ENCODE data around the gene PHACTR1. TPM values are rescaled to one million over a fixed set of nuclear protein-coding genes. Genes with fewer than 3 reads are reported as not detected.

Gene PHACTR1
- total and polyA plus RNA-seq, 9 of the 15 experiments (the other 6 are each of a cell fraction or from before 2014, with no cell fraction given), result 11.5 to 32.6 (median 22.0) TPM

- H3K4me2 ChIP-seq (ENCODE audit: insufficient read depth, low read length), result no peak overlapping the region
- H3K9ac ChIP-seq (ENCODE audit: insufficient read depth in 1 of 2, low read depth in 2 of 2, low read length in 2 of 2), result no peak overlapping the region
Observed at GRCh38 chr6:13262302-13263230, 546.0 kb downstream of the PHACTR1 start.

GRCh38 chr6:13263669-13264068 lies 547.1 kb downstream of the PHACTR1 start:
- Histone ChIP-seq H3K4me1 (replicated peaks in 1 of 2; ENCODE audit: control insufficient read depth in 2 of 2, insufficient read depth in 2 of 2, low read length in 2 of 2) (peaks cover 0 to 4% of the 10 kb centered on the region in 2 experiments; a peak in 1 of 5 replicates), H3K27ac (ENCODE audit: extremely low read depth, low read depth, low read length) (no peak overlapping the region)
- no TSS peak for BruUV-seq (replicated peaks)

More at GRCh38 chr6:13262302-13263230, 546.0 kb downstream of the PHACTR1 start:
- no TSS peak for BruUV-seq (replicated peaks)
- no peak for TF ChIP-seq TAF9B (IDR thresholded peaks at IDR 0.05; ENCODE audit: partially characterized antibody)
- no peak for TF ChIP-seq KLF13 (tag; IDR thresholded peaks at IDR 0.05; ENCODE audit: borderline replicate concordance, low read depth)
- TF ChIP-seq RBM25 (IDR thresholded peaks at IDR 0.05; ENCODE audit: low read depth, low read length, severe bottlenecking), result peak; percentile 34
- H4K20me1 ChIP-seq (replicated peaks; ENCODE audit: control insufficient read depth, insufficient read depth, low read length), result no peaks in the 10 kb centered on the region
- WGBS (ENCODE audit: insufficient coverage, low coverage, missing lambda C conversion rate), result 25% methylated on average over 1 of the region's 1 CpG
- no peak for FAIRE-seq
- H2AFZ ChIP-seq (ENCODE audit: low read depth, low read length), result no peak overlapping the region
- H3K9me1 ChIP-seq (ENCODE audit: control insufficient read depth, insufficient read depth, low read length), result no peaks in the 10 kb centered on the region
- intact Hi-C loops (cut with micrococcal nuclease) (no loop called here), in situ Hi-C loops (cut with MboI) (no loop called here)
- CTCF ChIA-PET (ENCODE audit: low intra/inter-chr PET ratio), result no interaction called here
- H3K9me3 ChIP-seq (replicated peaks; ENCODE audit: control insufficient read depth, insufficient read depth, low read depth, low read length), result peaks cover 8% of the 10 kb centered on the region; the same call in 1 of the 2 replicates
- no peak for ATAC-seq
- H3K27me3 ChIP-seq (ENCODE audit: control insufficient read depth in 2 of 2, insufficient read depth in 2 of 2, low read length in 2 of 2), result no peaks in the 10 kb centered on the region
- peaks cover 4% of the 10 kb centered on the region; the same call in 1 of the 3 replicates for H3K36me3 ChIP-seq (ENCODE audit: control insufficient read depth, insufficient read depth, low read length)
- H3K4me1 ChIP-seq (replicated peaks in 1 of 2; ENCODE audit: control insufficient read depth in 2 of 2, insufficient read depth in 2 of 2, low read length in 2 of 2), result peaks cover 0 to 4% of the 10 kb centered on the region in 2 experiments; a peak in 1 of 5 replicates
- no peaks in the 10 kb centered on the region for H3K79me2 ChIP-seq (ENCODE audit: control insufficient read depth, insufficient read depth, low read length)
- no peak overlapping the region for H3K4me3 ChIP-seq
- no peak for DNase-seq (ENCODE audit: extremely low read depth in 1 of 4, low spot score in 3 of 4)
- no peak overlapping the region for H3K27ac ChIP-seq (ENCODE audit: extremely low read depth, low read depth, low read length)
- POLR2A ChIA-PET, result interaction anchor here (3.4 kb wide), 1 partner anchor 12 kb away, joined by 29 read pairs; no protein-coding TSS in a partner anchor

More at GRCh38 chr6:13263669-13264068, 547.1 kb downstream of the PHACTR1 start:
- DNase-seq (ENCODE audit: extremely low read depth in 1 of 4, low spot score in 3 of 4), result no peak
- intact Hi-C loops (cut with micrococcal nuclease), result no loop called here
- 45% methylated on average over 6 of the region's 6 CpGs for WGBS (ENCODE audit: insufficient coverage, low coverage, missing lambda C conversion rate)
- ChIA-PET POLR2A (interaction anchor here (1.5 to 3.4 kb wide), 2 partner anchors 9 to 11 kb away, joined by 5 to 29 read pairs; no protein-coding TSS in a partner anchor), CTCF (ENCODE audit: low intra/inter-chr PET ratio) (no interaction called here)
- no peak overlapping the region for H3K9ac ChIP-seq (ENCODE audit: insufficient read depth in 1 of 2, low read depth in 2 of 2, low read length in 2 of 2)
- in situ Hi-C loops (cut with MboI), result no loop called here
- H4K20me1 ChIP-seq (replicated peaks; ENCODE audit: control insufficient read depth, insufficient read depth, low read length), result no peaks in the 10 kb centered on the region
- H3K79me2 ChIP-seq (ENCODE audit: control insufficient read depth, insufficient read depth, low read length), result no peaks in the 10 kb centered on the region
- no peak overlapping the region for H3K4me3 ChIP-seq
- no peak overlapping the region for H2AFZ ChIP-seq (ENCODE audit: low read depth, low read length)
- no peak for FAIRE-seq
- no peaks in the 10 kb centered on the region for H3K27me3 ChIP-seq (ENCODE audit: control insufficient read depth in 2 of 2, insufficient read depth in 2 of 2, low read length in 2 of 2)
- no peak for TF ChIP-seq TCF7 (IDR thresholded peaks at IDR 0.05; ENCODE audit: borderline replicate concordance)
- no peak for TF ChIP-seq ZKSCAN8 (CRISPR knock-in tag; IDR thresholded peaks at IDR 0.05)
- TF ChIP-seq ZBTB34 (CRISPR knock-in tag; IDR thresholded peaks at IDR 0.05), result no peak
- TF ChIP-seq CHD1 (IDR thresholded peaks at IDR 0.05; ENCODE audit: low read length), result no peak
- TF ChIP-seq KLF10 (CRISPR knock-in tag; IDR thresholded peaks at IDR 0.05), result no peak
- TF ChIP-seq NR0B1 (IDR thresholded peaks at IDR 0.05; ENCODE audit: partially characterized antibody), result no peak
- TF ChIP-seq CBX1 (IDR thresholded peaks at IDR 0.05; ENCODE audit: low read depth), result no peak
- no peak for TF ChIP-seq CBFB (CRISPR knock-in tag; IDR thresholded peaks at IDR 0.05)
- TF ChIP-seq CEBPB (tag; IDR thresholded peaks at IDR 0.05), result no peak
- no peak for TF ChIP-seq CREBBP (IDR thresholded peaks at IDR 0.05; ENCODE audit: low read depth, low read length)
- H3K36me3 ChIP-seq (ENCODE audit: control insufficient read depth, insufficient read depth, low read length), result peaks cover 4% of the 10 kb centered on the region; the same call in 1 of the 3 replicates
- ATAC-seq, result no peak
- no peak overlapping the region for H3K4me2 ChIP-seq (ENCODE audit: insufficient read depth, low read length)
- H3K9me1 ChIP-seq (ENCODE audit: control insufficient read depth, insufficient read depth, low read length), result no peaks in the 10 kb centered on the region
- H3K9me3 ChIP-seq (replicated peaks; ENCODE audit: control insufficient read depth, insufficient read depth, low read depth, low read length), result peaks cover 8% of the 10 kb centered on the region; the same call in 1 of the 2 replicates
